HepG2 (cell line): ENCODE data around the gene DDX10. TPM values are rescaled to one million over a fixed set of nuclear protein-coding genes. Genes with fewer than 3 reads are reported as not detected.

Experiments
- ATAC-seq: fragments of 200-7000 bp; cut with Tn5 transposase; 3 replicates; pipeline ENCODE4 v1.9.1; 2020; ENCODE audit warnings: mild to moderate bottlenecking, moderate library complexity
- BruUV-seq: library from RNA; stranded (reverse); fragments of 400-500 nt; replicated peaks from 2 replicates; lab custom pipeline; 2021; lab: Mats Ljungman, UMichigan
- CTCF ChIA-PET: fragments of 300-600 bp; formaldehyde crosslinking; extraction: SDS; loops from one replicate; lab custom pipeline; 2021; ENCODE audit warnings: low total read pairs, inconsistent platforms, low intra/inter-chr PET ratio; lab: Yijun Ruan, JAX
- POLR2A ChIA-PET: fragments of 350-600 bp; sonication (Branson Sonifier 250); formaldehyde crosslinking; loops from one replicate; lab custom pipeline; 2020; ENCODE audit warnings: antibody characterized with exemption, inconsistent platforms; lab: Yijun Ruan, JAX
- DNase-seq: peaks from one replicate; pipeline ENCODE4 v3.0.0-alpha.2; 2015; ENCODE audit warnings: low spot score
- FAIRE-seq: peaks from 3 replicates; lab custom pipeline; 2011; peaks lifted over from hg19 to GRCh38; lab: Jason Lieb, UNC
- H2AFZ ChIP-seq: one replicate; pipeline ENCODE4 v1.6.1; 2011; ENCODE audit warnings: low read length, inconsistent platforms
- H3K27ac ChIP-seq: fragments of 300-600 bp; 3 replicates; pipeline ENCODE4 v1.8.0; 2011; ENCODE audit warnings: mixed run types, mild to moderate bottlenecking, mixed read lengths, low read length, inconsistent platforms; ENCODE audit not compliant: insufficient read depth; ENCODE audit errors: extremely low read length
- H3K27me3 ChIP-seq, 2 experiments: fragments of 200-600 bp in 1 of 2; 2 replicates in 1 of 2; 3 replicates in 1 of 2; pipeline versions ENCODE4 v1.6.0 to v1.8.0; 2011; ENCODE audit warnings: low read length in 2 of 2, mild to moderate bottlenecking in 2 of 2, moderate library complexity in 2 of 2, inconsistent platforms in 1 of 2; ENCODE audit not compliant: insufficient read depth in 2 of 2, control insufficient read depth in 1 of 2
- H3K36me3 ChIP-seq, 2 experiments: fragments of 200-600 bp in 1 of 2; replicated peaks in 1 of 2; 2 replicates in 1 of 2; 3 replicates in 1 of 2; pipeline versions ENCODE4 v1.5.1 to v1.8.0; 2011; ENCODE audit warnings: low read length in 2 of 2, inconsistent platforms in 1 of 2; ENCODE audit not compliant: insufficient read depth in 2 of 2, control insufficient read depth in 1 of 2
- H3K4me1 ChIP-seq: 2 replicates; pipeline ENCODE4 v1.5.1; 2012; ENCODE audit warnings: low read length, inconsistent platforms; ENCODE audit not compliant: insufficient read depth
- H3K4me2 ChIP-seq: 2 replicates; pipeline ENCODE4 v1.6.0; 2011; ENCODE audit warnings: low read depth, low read length, inconsistent platforms
- H3K4me3 ChIP-seq, 3 experiments: fragments of 200-600 bp in 1 of 3; sonication (generic), shearing (Covaris generic) in 1 of 3; replicated peaks in 1 of 3; 2 replicates each; pipeline ENCODE4 v1.5.1; 2011 to 2016; ENCODE audit warnings: low read length in 3 of 3, inconsistent platforms in 2 of 3, low read depth in 2 of 3, mild to moderate bottlenecking in 2 of 3, control low read depth in 1 of 3, mixed read lengths in 1 of 3; ENCODE audit not compliant: insufficient read depth in 1 of 3
- H3K79me2 ChIP-seq: one replicate; pipeline ENCODE4 v1.6.1; 2011; ENCODE audit warnings: low read length, inconsistent platforms; ENCODE audit not compliant: insufficient read depth
- H3K9ac ChIP-seq: 2 replicates; pipeline ENCODE4 v1.6.0; 2011; ENCODE audit warnings: mild to moderate bottlenecking, low read depth, low read length, inconsistent platforms; ENCODE audit not compliant: insufficient read depth
- H3K9me3 ChIP-seq: 2 replicates; pipeline ENCODE4 v1.5.1; 2012; ENCODE audit warnings: mild to moderate bottlenecking, low read length
- H4K20me1 ChIP-seq: 2 replicates; pipeline ENCODE4 v1.6.0; 2011; ENCODE audit warnings: inconsistent platforms, mild to moderate bottlenecking, low read length, moderate library complexity; ENCODE audit not compliant: insufficient read depth
- GATAD1 ChIP-seq: IDR thresholded peaks from 2 replicates; pipeline ENCODE4 v1.6.1; 2016; ENCODE audit warnings: missing genetic modification reagents, missing compliant biosample characterization
- KDM3A ChIP-seq: IDR thresholded peaks from 2 replicates; pipeline ENCODE4 v1.6.1; 2018; ENCODE audit warnings: low read depth, missing compliant biosample characterization
- MAF1 ChIP-seq: sonication (generic); formaldehyde crosslinking; IDR thresholded peaks from 2 replicates; pipeline ENCODE4 v1.5.0; 2020; ENCODE audit warnings: missing genetic modification reagents, borderline replicate concordance
- SNAPC2 ChIP-seq: sonication (generic); formaldehyde crosslinking; IDR thresholded peaks from 2 replicates; pipeline ENCODE4 v1.8.1; 2022; ENCODE audit warnings: mild to moderate bottlenecking, missing genetic modification reagents
- TCF7L2 ChIP-seq: IDR thresholded peaks from 2 replicates; pipeline ENCODE4 v1.6.1; 2011; ENCODE audit warnings: mild to moderate bottlenecking, low read depth, low read length, moderate library complexity
- TIGD3 ChIP-seq: sonication (generic); formaldehyde crosslinking; IDR thresholded peaks from 2 replicates; pipeline ENCODE4 v1.5.1; 2020; ENCODE audit warnings: mild to moderate bottlenecking, missing genetic modification reagents, borderline replicate concordance
- ZGPAT ChIP-seq: IDR thresholded peaks from 2 replicates; pipeline ENCODE4 v1.6.1; 2016; ENCODE audit warnings: mild to moderate bottlenecking
- ZNF142 ChIP-seq: sonication (generic); formaldehyde crosslinking; IDR thresholded peaks from 2 replicates; pipeline ENCODE4 v1.4.0; 2020; ENCODE audit warnings: missing genetic modification reagents
- ZNF264 ChIP-seq: sonication (generic); formaldehyde crosslinking; IDR thresholded peaks from 2 replicates; pipeline ENCODE4 v1.4.0; 2020; ENCODE audit warnings: missing genetic modification reagents
- ZNF446 ChIP-seq: sonication (generic); formaldehyde crosslinking; IDR thresholded peaks from 2 replicates; pipeline ENCODE4 v1.5.0; 2020; ENCODE audit warnings: mild to moderate bottlenecking, missing genetic modification reagents
- ZNF460 ChIP-seq: sonication (generic); formaldehyde crosslinking; IDR thresholded peaks from 2 replicates; pipeline ENCODE4 v1.5.1; 2020; ENCODE audit warnings: missing genetic modification reagents, mild to moderate bottlenecking, borderline replicate concordance
- ZXDC ChIP-seq: sonication (generic); formaldehyde crosslinking; IDR thresholded peaks from 2 replicates; pipeline ENCODE4 v1.5.0; 2020; ENCODE audit warnings: mild to moderate bottlenecking, missing genetic modification reagents
- WGBS: methylation state at CpG from one replicate; pipeline ENCODE4 v1.1.6; 2017; ENCODE audit warnings: low lambda C conversion rate; 5-methylcytosine and 5-hydroxymethylcytosine counted together
- in situ Hi-C: cut with HindIII; loops from 2 replicates; pipeline ENCODE4 v1.10.0; 2017; ENCODE audit warnings: low pct_unique_long_range_greater_than_20kb; ENCODE audit not compliant: extremely low pct_ligation_motif_present
- intact Hi-C: fragments of 100-400 bp; cut with micrococcal nuclease; formaldehyde crosslinking; loops from one replicate; pipeline ENCODE4 v1.10.0; 2022; ENCODE audit not compliant: unreplicated experiment
- polyA plus RNA-seq, 8 experiments: library from polyadenylated mRNA; depleted of rRNA in 3 of 8; stranded (reverse) in 7 of 8; unstranded in 1 of 8; fragments of >200 nt; fragmentation: Illumina TruSeq in 4 of 8; extraction: Trizol in 4 of 8; gene quantifications; 2 replicates each; pipeline versions ENCODE4 v1.2.1 to v1.2.3, GENCODE V29; 2011 to 2016; ENCODE audit warnings: low read depth in 4 of 8, missing spikeins in 1 of 8, mixed read lengths in 1 of 8; ENCODE audit not compliant: insufficient read depth in 1 of 8
- total RNA-seq, 5 experiments: library from RNA; depleted of rRNA; stranded (reverse); fragments of >200 nt; fragmentation: Illumina TruSeq; extraction: Trizol; gene quantifications; 2 replicates each; pipeline ENCODE4 v1.2.3, GENCODE V29; 2016; ENCODE audit warnings: low read depth in 1 of 5

Gene DDX10
- total and polyA plus RNA-seq, 2 of the 13 experiments (the other 11 are each of a cell fraction or from before 2014, with no cell fraction given), result 17.0 to 32.0 TPM

GRCh38 chr11:108705061-108705460, 40.2 kb downstream of the DDX10 start:
- Histone ChIP-seq H3K4me2 (no peak overlapping the region), H4K20me1 (no peaks in the 10 kb centered on the region), H3K4me1 (no peaks in the 10 kb centered on the region), H3K27me3 (no peaks in the 10 kb centered on the region), H2AFZ (no peak overlapping the region), H3K79me2 (no peaks in the 10 kb centered on the region), H3K27ac (no peak overlapping the region), H3K36me3 (peaks cover 10 to 27% of the 10 kb centered on the region in 2 experiments), H3K4me3 (no peak overlapping the region), H3K9ac (no peak overlapping the region), H3K9me3 (peaks cover 18% of the 10 kb centered on the region)
- ChIA-PET POLR2A (no interaction called here), CTCF (no interaction called here)
- BruUV-seq, result no TSS peak
- in situ Hi-C loops (no loop called here), intact Hi-C loops (no loop called here)
- FAIRE-seq, result no peak
- ATAC-seq, result no peak
- WGBS, result 93% methylated on average over 2 of the region's 2 CpGs
- TF ChIP-seq MAF1 (CRISPR knock-in tag) (no peak), TCF7L2 (no peak), ZGPAT (no peak), TIGD3 (CRISPR knock-in tag) (no peak), ZXDC (CRISPR knock-in tag) (no peak), ZNF460 (CRISPR knock-in tag) (no peak), ZNF264 (CRISPR knock-in tag) (no peak), ZNF446 (CRISPR knock-in tag) (no peak), KDM3A (no peak), SNAPC2 (no peak), GATAD1 (CRISPR knock-in tag) (no peak), ZNF142 (CRISPR knock-in tag) (no peak)
- no peak for DNase-seq
